ENCODE data around the gene FAM20A.

- TF ChIP-seq CTCF (IDR thresholded peaks at IDR 0.05; ENCODE audit: poor library complexity, severe bottlenecking) (no peak), SMC3 (conservative IDR thresholded peaks at IDR 0.05; ENCODE audit: poor library complexity) (no peak), REST (IDR thresholded peaks at IDR 0.05; ENCODE audit: borderline replicate concordance) (no peak), EZH2 (IDR thresholded peaks at IDR 0.05; ENCODE audit: borderline replicate concordance, insufficient read depth, low read length, poor library complexity, severe bottlenecking) (no peak), POLR2AphosphoS5 (IDR thresholded peaks at IDR 0.05) (no peak), TAF1 (IDR thresholded peaks at IDR 0.05; ENCODE audit: low read depth) (no peak), RAD21 (conservative IDR thresholded peaks at IDR 0.05) (no peak), EP300 (conservative IDR thresholded peaks at IDR 0.05; ENCODE audit: poor library complexity, severe bottlenecking) (no peak)
These were observed 1.9 kb upstream of the FAM20A start for GRCh38 chr17:68603027-68603426.

Data from neural cell (in vitro differentiated cells).